Measurements from ENCODE around the gene VGLL4. TPM values are rescaled to one million over a fixed set of nuclear protein-coding genes. Genes with fewer than 3 reads are reported as not detected.

The VGLL4 gene
- total RNA-seq, 6 donors from 2014 or later, result 46.5 to 93.6 (median 60.1) TPM

- H3K4me1 ChIP-seq, result peaks cover 14 to 41% (median 31%) of the 10 kb centered on the region in 4 donors
- H3K27ac ChIP-seq, result peak overlapping the region in 2 of 4 donors; percentile 75 to 78
- no peaks in the 10 kb centered on the region for H3K9me3 ChIP-seq
- WGBS, 2 donors, result 87 to 93% methylated on average over 8 to 10 of the region's 12 CpGs
- DNase-seq (no peak), ATAC-seq (ENCODE audit: low FRiP score in 2 of 2) (no peak)
- peaks cover 0 to 45% (median 22%) of the 10 kb centered on the region in 4 donors for H3K36me3 ChIP-seq
- TF ChIP-seq POLR2AphosphoS5 (IDR thresholded peaks at IDR 0.05) (no peak), POLR2A (IDR thresholded peaks at IDR 0.05) (no peak), CTCF (IDR thresholded peaks at IDR 0.05) (no peak), EP300 (IDR thresholded peaks at IDR 0.05) (no peak)
- no peak overlapping the region for H3K4me3 ChIP-seq
- no peaks in the 10 kb centered on the region for H3K27me3 ChIP-seq
Measured at GRCh38 chr3:11554666-11555065, 89.0 kb downstream of the VGLL4 start.

- TF ChIP-seq EP300 (IDR thresholded peaks at IDR 0.05) (no peak), POLR2AphosphoS5 (IDR thresholded peaks at IDR 0.05) (no peak), CTCF (IDR thresholded peaks at IDR 0.05) (no peak), POLR2A (IDR thresholded peaks at IDR 0.05) (no peak)
- DNase-seq, result no peak
- 70 to 89% methylated on average over 3 of the region's 3 CpGs for WGBS, 2 donors
- Histone ChIP-seq H3K9me3 (no peaks in the 10 kb centered on the region), H3K4me3 (no peak overlapping the region), H3K27me3 (no peaks in the 10 kb centered on the region), H3K4me1 (peaks cover 14 to 37% (median 31%) of the 10 kb centered on the region in 4 donors), H3K27ac (peak overlapping the region; percentile 34 to 78 (median 65)), H3K36me3 (peaks cover 0 to 44% (median 22%) of the 10 kb centered on the region in 4 donors)
- no peak for ATAC-seq (ENCODE audit: low FRiP score in 2 of 2)
Measured at GRCh38 chr3:11554236-11554610, 89.5 kb downstream of the VGLL4 start.

- TF ChIP-seq CTCF (IDR thresholded peaks at IDR 0.05), result no peak
- peak in 1 of 2 donors; percentile 32 for TF ChIP-seq POLR2AphosphoS5 (IDR thresholded peaks at IDR 0.05)
- TF ChIP-seq POLR2A (IDR thresholded peaks at IDR 0.05), result no peak
- TF ChIP-seq EP300 (IDR thresholded peaks at IDR 0.05), result no peak
- Histone ChIP-seq H3K9me3 (no peaks in the 10 kb centered on the region), H3K27ac (peak overlapping the region; percentile 34 to 78 (median 65)), H3K4me3 (no peak overlapping the region), H3K36me3 (peaks cover 0 to 38% (median 18%) of the 10 kb centered on the region in 4 donors), H3K27me3 (no peaks in the 10 kb centered on the region), H3K4me1 (peaks cover 19 to 39% (median 31%) of the 10 kb centered on the region in 4 donors)
- ATAC-seq (ENCODE audit: low FRiP score in 2 of 2) (no peak), DNase-seq (no peak)
- 56 to 57% methylated on average over 6 to 17 of the region's 17 CpGs for WGBS, 2 donors
Measured at GRCh38 chr3:11553436-11554235, 90.1 kb downstream of the VGLL4 start.

GRCh38 chr3:11552289-11553264 is 91.1 kb downstream of the VGLL4 start:
- H3K4me1 ChIP-seq, result peaks cover 21 to 42% (median 31%) of the 10 kb centered on the region in 4 donors
- TF ChIP-seq POLR2AphosphoS5 (IDR thresholded peaks at IDR 0.05), result no peak
- TF ChIP-seq CTCF (IDR thresholded peaks at IDR 0.05), result no peak
- ATAC-seq (ENCODE audit: low FRiP score in 2 of 2) (no peak), DNase-seq (peak in 1 of 2 donors; percentile 52)
- H3K27ac ChIP-seq, result peak overlapping the region in 2 of 4 donors; percentile 6 to 75
- no peaks in the 10 kb centered on the region for H3K27me3 ChIP-seq
- WGBS, 2 donors, result 90 to 92% methylated on average over 14 to 16 of the region's 16 CpGs
- no peak overlapping the region for H3K4me3 ChIP-seq
- H3K36me3 ChIP-seq, result peaks cover 0 to 27% (median 12%) of the 10 kb centered on the region in 4 donors
- H3K9me3 ChIP-seq, result no peaks in the 10 kb centered on the region
